Muscle of back (tissue), 13 donors: ENCODE data around the gene ARMCX1. TPM values are rescaled to one million over a fixed set of nuclear protein-coding genes. Genes with fewer than 3 reads are reported as not detected.
"Not testable (repeated sequence)": the region's sequence is repeated elsewhere in the genome, so short reads cannot be mapped to it uniquely, and the experiment has no call there.

Source experiments
- DNase-seq, 3 donors: peaks; one replicate each; pipeline versions ENCODE4 v3.0.0 to v3.0.0-alpha.2; 2013
- long read RNA-seq, 9 donors: transcript quantifications; one replicate each; lab custom pipeline, GENCODE V29; 2026
- polyA plus RNA-seq, 10 donors: library from polyadenylated mRNA; unstranded; fragments of 120-200 nt; gene quantifications; one replicate each; pipeline ENCODE4 v1.2.1, GENCODE V29; 2013; ENCODE audit not compliant: insufficient read length in 10 of 10

The ARMCX1 gene
- 10 to 100 TPM; 71.9 to 93.3 (median 84.6) TPM for polyA plus RNA-seq
- long read RNA-seq, donor 1, transcript ARMCX1-201 (4 exons, 2,141 nt) = major isoform, 20 of 103 reads
- long read RNA-seq, donor 1, partial matches to known transcripts = 75 of 103 reads
- long read RNA-seq, donor 1, other reads (novel, unspliced or antisense) = 8 of 103 reads
- long read RNA-seq, donor 2, transcript ARMCX1-201 (4 exons, 2,141 nt) = major isoform, 18 of 27 reads
- long read RNA-seq, donor 2, partial matches to known transcripts = 0 of 27 reads
- long read RNA-seq, donor 2, other reads (novel, unspliced or antisense) = 9 of 27 reads
- long read RNA-seq, donor 3 = 0 reads
- long read RNA-seq, donor 4, transcript ARMCX1-201 (4 exons, 2,141 nt) = major isoform, 12 of 18 reads
- long read RNA-seq, donor 4, partial matches to known transcripts = 0 of 18 reads
- long read RNA-seq, donor 4, other reads (novel, unspliced or antisense) = 6 of 18 reads
- long read RNA-seq, donor 5, transcript ARMCX1-201 (4 exons, 2,141 nt) = major isoform, 25 of 73 reads
- long read RNA-seq, donor 5, partial matches to known transcripts = 40 of 73 reads
- long read RNA-seq, donor 5, other reads (novel, unspliced or antisense) = 8 of 73 reads
- long read RNA-seq, donor 6, transcript ARMCX1-201 (4 exons, 2,141 nt) = major isoform, 19 of 113 reads
- long read RNA-seq, donor 6, partial matches to known transcripts = 25 of 113 reads
- long read RNA-seq, donor 6, other reads (novel, unspliced or antisense) = 69 of 113 reads
- long read RNA-seq, donor 7, transcript ARMCX1-201 (4 exons, 2,141 nt) = major isoform, 12 of 60 reads
- long read RNA-seq, donor 7, partial matches to known transcripts = 39 of 60 reads
- long read RNA-seq, donor 7, other reads (novel, unspliced or antisense) = 9 of 60 reads
- long read RNA-seq, donor 8, transcript ARMCX1-201 (4 exons, 2,141 nt) = major isoform, 7 of 61 reads
- long read RNA-seq, donor 8, partial matches to known transcripts = 49 of 61 reads
- long read RNA-seq, donor 8, other reads (novel, unspliced or antisense) = 5 of 61 reads
- long read RNA-seq, donor 9, partial matches to known transcripts = 0 of 3 reads
- long read RNA-seq, donor 9, other reads (novel, unspliced or antisense) = 0 of 3 reads

GRCh38 chrX:101550362-101550750 lies at the start of gene ARMCX1:
ARMCX1 (plus strand) TSS chrX:101550547; CDS start chrX:101552931, 2,384 bp downstream.
- DNase-seq = peak; percentile 85 to 94 (median 88)

DNA sequence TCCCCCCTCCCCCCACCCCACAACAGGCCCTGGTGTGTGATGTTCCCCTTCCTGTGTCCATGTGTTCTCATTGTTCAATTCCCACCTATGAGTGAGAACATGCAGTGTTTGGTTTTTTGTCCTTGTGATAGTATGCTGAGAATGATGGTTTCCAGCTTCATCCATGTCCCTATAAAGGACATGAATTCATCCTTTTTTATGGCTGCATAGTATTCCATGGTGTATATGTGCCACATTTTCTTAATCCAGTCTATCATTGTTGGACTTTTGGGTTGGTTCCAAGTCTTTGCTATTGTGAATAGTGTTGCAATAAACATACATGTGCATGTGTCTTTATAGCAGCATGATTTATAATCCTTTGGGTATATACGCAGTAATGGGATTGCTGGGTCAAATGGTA lies 47.4 kb upstream of the ARMCX1 start:
- not testable (repeated sequence) for DNase-seq

GRCh38 chrX:101507372-101507771 lies 43.0 kb upstream of the ARMCX1 start:
- DNase-seq = no peak

DNA sequence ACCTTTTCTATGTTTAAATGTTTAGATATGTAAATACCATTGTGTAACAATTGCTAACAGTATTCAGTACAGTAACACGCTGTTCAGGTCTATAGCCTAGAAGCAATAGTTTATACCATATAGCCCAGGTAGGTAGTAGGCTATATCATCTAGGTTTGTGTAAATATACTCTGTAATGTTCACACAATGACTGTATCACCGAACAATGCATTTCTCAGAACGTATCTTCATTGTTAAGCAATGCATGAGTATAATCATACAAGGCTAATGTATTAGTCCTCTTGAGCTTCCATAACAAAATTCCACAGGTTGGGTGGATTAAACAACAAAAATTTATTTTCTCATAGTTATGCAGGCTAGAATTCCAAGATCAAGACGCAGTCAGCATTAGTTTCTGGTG lies 42.4 kb upstream of the ARMCX1 start:
- no peak for DNase-seq

GRCh38 chrX:101530944-101531343 lies 19.4 kb upstream of the ARMCX1 start:
- DNase-seq = no peak

DNA sequence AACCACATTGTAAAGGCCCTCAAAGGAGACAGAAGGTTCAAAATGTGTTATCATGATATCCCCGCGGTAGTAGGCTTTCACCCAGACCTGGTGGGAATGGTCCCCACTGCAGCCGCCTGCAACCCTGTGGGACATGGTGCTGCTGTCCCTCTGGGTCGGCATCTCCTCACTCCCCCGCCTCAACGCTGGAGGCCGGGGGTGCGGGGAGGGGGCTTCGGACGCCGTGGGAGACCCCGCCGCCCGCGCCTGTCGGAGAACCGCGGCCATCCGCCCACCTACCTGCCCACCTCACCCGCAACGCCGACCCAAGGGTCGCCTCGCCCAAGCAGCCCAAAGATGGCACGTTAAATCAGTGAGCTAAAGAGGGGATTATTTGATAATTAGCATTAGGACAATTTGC lies 11.2 kb upstream of the ARMCX1 start:
- DNase-seq = no peak

DNA sequence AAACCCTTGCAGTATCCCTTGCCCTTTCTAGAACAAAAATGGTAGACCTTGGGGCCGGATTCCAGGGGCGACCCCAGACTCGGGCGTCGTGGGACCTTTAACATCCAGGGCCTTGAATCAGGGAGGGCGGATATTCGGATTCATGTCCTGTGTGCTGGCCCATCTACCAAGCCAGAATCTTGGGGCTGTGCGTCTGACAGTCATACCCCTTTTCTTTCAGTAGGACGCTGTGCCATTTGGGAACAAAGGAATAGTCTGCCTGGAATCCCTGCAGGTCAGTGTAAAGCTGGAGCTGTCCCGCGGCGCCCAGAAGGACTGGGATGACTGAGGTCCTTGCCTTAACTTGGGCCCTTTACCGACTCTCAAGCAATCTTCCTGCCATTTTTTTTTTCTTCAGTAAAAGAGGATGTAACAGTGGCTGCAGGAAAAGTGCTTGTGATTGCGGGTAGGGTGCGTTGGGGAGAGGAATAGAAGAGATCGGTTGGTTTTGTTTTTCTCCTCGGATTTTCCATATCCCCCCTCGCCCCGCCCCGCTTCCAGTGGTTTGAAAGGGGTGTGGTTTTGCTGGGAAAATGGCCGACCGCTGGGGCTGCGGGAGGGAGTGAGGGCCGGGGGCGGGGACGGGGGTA lies 518 bp downstream of the ARMCX1 start:
- DNase-seq = peak; percentile 53 to 87 (median 76)

DNA sequence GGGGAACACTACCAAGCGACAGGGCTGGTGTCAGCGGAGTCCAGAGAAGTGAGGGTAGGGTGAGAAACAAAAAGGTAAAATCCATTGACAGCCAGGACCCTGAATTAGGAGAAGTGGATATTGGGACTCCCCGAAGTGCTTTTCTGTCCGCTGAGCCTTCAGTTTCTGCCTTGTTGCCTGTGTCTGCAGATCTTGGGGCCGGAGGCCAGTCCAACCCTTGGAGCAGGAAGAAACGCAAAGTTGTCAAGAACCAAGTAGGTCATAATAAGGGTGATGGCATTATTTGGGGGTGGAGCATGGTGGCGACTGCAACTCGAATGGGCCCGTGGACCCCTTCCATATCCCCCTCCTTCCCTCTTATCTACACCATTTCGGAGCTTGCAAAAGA lies 1.0 kb downstream of the ARMCX1 start:
- DNase-seq = no peak

GRCh38 chrX:101552714-101553113 lies 2.4 kb downstream of the ARMCX1 start:
- no peak for DNase-seq

DNA sequence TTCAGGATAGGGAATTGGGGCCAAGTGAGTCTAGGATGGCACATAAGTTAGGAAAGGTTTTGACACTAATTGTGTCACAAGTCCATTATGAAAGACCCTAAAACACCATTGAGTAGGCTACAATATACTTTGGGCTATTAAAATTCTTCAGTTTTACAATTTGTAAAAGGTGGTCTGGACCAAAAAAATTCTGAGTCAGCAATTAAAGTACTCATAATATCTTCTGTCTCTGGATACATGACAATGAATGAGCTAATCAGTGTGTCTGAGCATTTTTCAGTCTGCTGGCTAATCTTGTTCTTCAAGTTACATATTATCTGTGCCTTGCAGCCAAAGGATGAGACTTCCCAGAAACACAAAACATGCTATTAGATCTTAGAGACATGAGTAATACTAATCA lies 14.3 kb downstream of the ARMCX1 start:
- DNase-seq = no peak

DNA sequence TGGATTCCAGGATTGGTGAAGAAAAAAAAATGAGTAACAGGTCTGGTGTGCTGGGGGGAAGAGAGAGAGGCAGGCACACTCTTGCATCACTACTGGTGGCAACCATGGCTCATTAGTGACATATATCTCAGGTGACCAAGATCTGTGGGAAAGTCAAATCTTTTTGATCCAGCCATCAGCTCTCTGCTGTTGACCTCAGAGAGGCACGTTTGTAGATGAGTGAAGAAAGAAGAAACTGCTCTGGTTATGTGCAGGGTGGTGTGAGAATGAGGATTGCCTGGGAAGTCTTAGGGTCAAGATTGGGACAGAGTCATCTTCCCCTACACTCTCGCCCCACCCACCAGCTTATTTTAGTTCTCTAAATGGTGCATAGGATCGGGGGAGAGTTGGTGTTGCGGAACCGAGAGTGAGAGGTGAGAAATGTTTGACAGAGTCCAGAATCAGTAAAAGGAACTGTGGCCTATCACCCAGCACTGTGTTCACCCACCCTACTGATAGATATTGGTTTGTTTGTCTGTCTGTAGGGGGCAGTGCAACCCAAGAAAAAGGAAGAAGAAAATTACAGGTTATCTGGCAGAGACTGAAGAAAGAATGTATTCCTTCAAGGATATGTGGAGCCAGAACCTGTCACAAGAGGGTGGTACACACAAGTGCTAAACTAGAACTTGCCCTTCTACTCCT lies 45.5 kb downstream of the ARMCX1 start:
- peak; percentile 59 to 76 (median 67) for DNase-seq

GRCh38 chrX:101599592-101599991 lies 49.2 kb downstream of the ARMCX1 start:
- not testable (repeated sequence) for DNase-seq

- peak in 2 of 3 donors; percentile 32 to 36 for DNase-seq
Observed at GRCh38 chrX:101602077-101602476, 51.7 kb downstream of the ARMCX1 start.

Other genes starting within 250 kb of the ARMCX1 start
- 10 to 100 TPM in 8 of 10 donors, 1 to 10 TPM in 2; 9.6 to 14.7 (median 10.8) TPM for gene TIMM8A, start 201.8 kb upstream of the ARMCX1 start, polyA plus RNA-seq
- gene BTK, start 164.4 kb upstream of the ARMCX1 start, polyA plus RNA-seq = 1 to 10 TPM; 1.5 to 3.9 (median 2.5) TPM
- 1,000 to 10,000 TPM; 1,054 to 1,994 (median 1,337) TPM for gene RPL36A, start 159.5 kb upstream of the ARMCX1 start, polyA plus RNA-seq
- 10 to 100 TPM; 15.2 to 25.6 (median 17.5) TPM for gene GLA, start 142.6 kb upstream of the ARMCX1 start, polyA plus RNA-seq
- gene HNRNPH2, start 142.3 kb upstream of the ARMCX1 start, polyA plus RNA-seq = 10 to 100 TPM; 63.4 to 80.1 (median 70.1) TPM
- gene ARMCX4, start 65.1 kb upstream of the ARMCX1 start, polyA plus RNA-seq = 10 to 100 TPM; 22.7 to 52.8 (median 46.3) TPM
- 100 to 1,000 TPM in 7 of 10 donors, 10 to 100 TPM in 3; 71.9 to 115 (median 103) TPM for gene ARMCX6, start 67.5 kb downstream of the ARMCX1 start, polyA plus RNA-seq
- 100 to 1,000 TPM; 110 to 170 (median 146) TPM for gene ARMCX3, start 72.6 kb downstream of the ARMCX1 start, polyA plus RNA-seq
- 100 to 1,000 TPM; 108 to 158 (median 140) TPM for gene ARMCX2, start 109.3 kb downstream of the ARMCX1 start, polyA plus RNA-seq